B cell (primary cell): ENCODE data around the gene RAP1GAP.

Source experiments
- CTCF ChIP-seq: fragments of 200-600 bp; IDR thresholded peaks from one replicate; pipeline ENCODE4 v1.8.0; 2022; ENCODE audit warnings: antibody characterized with exemption, mild to moderate bottlenecking
- EZH2 ChIP-seq: IDR thresholded peaks from 2 replicates; pipeline ENCODE4 v1.6.1; 2012; ENCODE audit warnings: borderline replicate concordance, low read depth, mild to moderate bottlenecking, moderate library complexity, low read length; ENCODE audit not compliant: insufficient read depth, poor library complexity, severe bottlenecking

- TF ChIP-seq CTCF (no peak), EZH2 (no peak)
These were observed 17.0 kb upstream of the RAP1GAP start for GRCh38 chr1:21685946-21686678.
